ENCODE measurements around the gene NSFL1C. TPM values are rescaled to one million over a fixed set of nuclear protein-coding genes. Genes with fewer than 3 reads are reported as not detected.

The NSFL1C gene
- total RNA-seq, 2 experiments from 2014 or later: 40.2 to 80.0 TPM

DNA sequence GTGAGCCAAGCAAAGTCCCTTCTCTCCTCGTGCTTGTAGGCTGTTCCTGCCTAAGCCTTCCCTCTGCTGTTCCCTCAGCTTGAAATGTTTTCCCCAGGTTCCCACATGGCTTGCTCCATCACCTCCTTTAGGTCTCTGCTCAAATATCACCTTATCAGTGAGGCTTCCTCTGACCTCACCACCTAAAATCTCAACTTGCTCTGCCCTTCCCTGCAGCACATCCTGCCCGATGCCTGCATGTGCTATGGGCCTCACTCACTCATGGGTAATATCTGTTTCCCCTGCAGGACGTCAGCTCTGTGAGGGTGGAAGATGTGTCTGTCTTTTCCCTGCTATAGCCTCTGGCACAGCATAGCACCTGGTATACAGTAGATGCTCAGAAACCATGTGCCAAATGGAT is 43.9 kb downstream of the NSFL1C start:
- intact Hi-C loops (cut with micrococcal nuclease; ENCODE audit: unreplicated experiment): no loop called here

DNA sequence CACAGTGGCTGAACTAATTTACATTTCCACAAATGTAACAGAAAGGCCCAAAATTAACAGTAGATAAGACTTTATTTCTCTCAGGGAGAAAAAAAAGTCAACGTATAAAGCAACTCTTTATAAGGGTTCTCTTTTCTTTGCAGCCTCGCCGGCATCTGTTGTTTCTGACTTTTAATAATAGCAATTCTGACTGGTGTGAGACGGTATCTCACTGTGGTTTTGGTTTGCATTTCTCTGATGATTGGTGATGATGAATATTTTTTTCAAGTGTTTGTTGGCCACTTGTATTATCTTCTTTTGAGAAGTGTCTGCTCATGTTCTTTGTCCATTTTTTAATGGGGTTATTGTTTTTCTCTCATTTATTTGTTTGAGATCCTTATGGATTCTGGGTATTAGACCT is 46.6 kb downstream of the NSFL1C start:
- H3K4me1 ChIP-seq (ENCODE audit: insufficient read depth, low read length, poor library complexity, severe bottlenecking): no peaks in the 10 kb centered on the region
- H3K4me2 ChIP-seq (ENCODE audit: low read length): no peak overlapping the region
- POLR2A ChIA-PET: no interaction called here
- no peaks in the 10 kb centered on the region for H3K36me3 ChIP-seq (ENCODE audit: insufficient read depth, low read length)
- H4K20me1 ChIP-seq (ENCODE audit: insufficient read depth, low read length): no peaks in the 10 kb centered on the region
- intact Hi-C loops (cut with micrococcal nuclease; ENCODE audit: unreplicated experiment): no loop called here
- H3K79me2 ChIP-seq (ENCODE audit: insufficient read depth, low read depth, low read length): no peaks in the 10 kb centered on the region
- peaks cover 15% of the 10 kb centered on the region for H3K9me3 ChIP-seq (ENCODE audit: low read length)
- H2AFZ ChIP-seq (ENCODE audit: low read length): no peak overlapping the region
- CTCF ChIA-PET (ENCODE audit: unreplicated experiment): no interaction called here
- no peaks in the 10 kb centered on the region for H3K9me2 ChIP-seq (ENCODE audit: insufficient read depth, low read length)
- TF ChIP-seq EZH2phosphoT487 (IDR thresholded peaks at IDR 0.05; ENCODE audit: borderline replicate concordance, low read depth, low read length): no peak
- TF ChIP-seq, protein P1, sequence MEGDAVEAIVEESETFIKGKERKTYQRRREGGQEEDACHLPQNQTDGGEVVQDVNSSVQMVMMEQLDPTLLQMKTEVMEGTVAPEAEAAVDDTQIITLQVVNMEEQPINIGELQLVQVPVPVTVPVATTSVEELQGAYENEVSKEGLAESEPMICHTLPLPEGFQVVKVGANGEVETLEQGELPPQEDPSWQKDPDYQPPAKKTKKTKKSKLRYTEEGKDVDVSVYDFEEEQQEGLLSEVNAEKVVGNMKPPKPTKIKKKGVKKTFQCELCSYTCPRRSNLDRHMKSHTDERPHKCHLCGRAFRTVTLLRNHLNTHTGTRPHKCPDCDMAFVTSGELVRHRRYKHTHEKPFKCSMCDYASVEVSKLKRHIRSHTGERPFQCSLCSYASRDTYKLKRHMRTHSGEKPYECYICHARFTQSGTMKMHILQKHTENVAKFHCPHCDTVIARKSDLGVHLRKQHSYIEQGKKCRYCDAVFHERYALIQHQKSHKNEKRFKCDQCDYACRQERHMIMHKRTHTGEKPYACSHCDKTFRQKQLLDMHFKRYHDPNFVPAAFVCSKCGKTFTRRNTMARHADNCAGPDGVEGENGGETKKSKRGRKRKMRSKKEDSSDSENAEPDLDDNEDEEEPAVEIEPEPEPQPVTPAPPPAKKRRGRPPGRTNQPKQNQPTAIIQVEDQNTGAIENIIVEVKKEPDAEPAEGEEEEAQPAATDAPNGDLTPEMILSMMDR (conservative IDR thresholded peaks at IDR 0.05; ENCODE audit: low read length): no peak
- DNase-seq (ENCODE audit: low spot score): no peak
- BruUV-seq (replicated peaks): no TSS peak
- no peak overlapping the region for H3K27ac ChIP-seq (ENCODE audit: low read depth, low read length, poor library complexity, severe bottlenecking)
- no peak overlapping the region for H3K4me3 ChIP-seq (ENCODE audit: low read depth, low read length, poor library complexity, severe bottlenecking)

More for the DNA sequence above, 43.9 kb downstream of the NSFL1C start:
- no peak overlapping the region for H3K4me2 ChIP-seq (ENCODE audit: low read length)
- no TSS peak for BruUV-seq (replicated peaks)
- H3K36me3 ChIP-seq (ENCODE audit: insufficient read depth, low read length): no peaks in the 10 kb centered on the region
- no peaks in the 10 kb centered on the region for H3K79me2 ChIP-seq (ENCODE audit: insufficient read depth, low read depth, low read length)
- H4K20me1 ChIP-seq (ENCODE audit: insufficient read depth, low read length): no peaks in the 10 kb centered on the region
- DNase-seq (ENCODE audit: low spot score): no peak
- no peak overlapping the region for H3K27ac ChIP-seq (ENCODE audit: low read depth, low read length, poor library complexity, severe bottlenecking)
- no peak overlapping the region for H2AFZ ChIP-seq (ENCODE audit: low read length)
- TF ChIP-seq, protein P1 (conservative IDR thresholded peaks at IDR 0.05; ENCODE audit: low read length): no peak
- no peak for TF ChIP-seq EZH2phosphoT487 (IDR thresholded peaks at IDR 0.05; ENCODE audit: borderline replicate concordance, low read depth, low read length)
- peaks cover 15% of the 10 kb centered on the region for H3K9me3 ChIP-seq (ENCODE audit: low read length)
- H3K4me3 ChIP-seq (ENCODE audit: low read depth, low read length, poor library complexity, severe bottlenecking): no peak overlapping the region
- no peaks in the 10 kb centered on the region for H3K9me2 ChIP-seq (ENCODE audit: insufficient read depth, low read length)
- ChIA-PET POLR2A (no interaction called here), CTCF (ENCODE audit: unreplicated experiment) (interaction anchor here (0.6 kb wide), 1 partner anchor 984 kb away, joined by 3 read pairs; no protein-coding TSS in a partner anchor)
- H3K4me1 ChIP-seq (ENCODE audit: insufficient read depth, low read length, poor library complexity, severe bottlenecking): no peaks in the 10 kb centered on the region

DNA sequence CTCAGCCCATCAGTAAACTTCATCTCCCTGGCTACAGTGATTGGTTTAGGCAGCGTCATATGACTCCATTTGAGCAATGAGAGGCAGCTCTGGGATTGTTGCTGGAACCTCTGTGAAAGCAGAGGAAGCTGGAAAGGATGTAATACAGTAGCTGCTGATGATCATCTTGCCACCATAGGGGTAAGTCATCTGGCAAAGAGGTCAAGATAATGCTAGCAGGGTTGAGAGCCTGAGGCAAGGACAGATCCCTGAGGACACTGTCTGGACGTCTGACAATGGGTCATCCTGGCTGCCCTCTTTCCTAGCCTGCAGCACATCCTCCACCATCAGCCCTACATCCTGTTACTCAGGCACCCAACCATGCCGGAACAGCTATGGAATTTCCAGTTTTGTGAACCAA is 48.3 kb downstream of the NSFL1C start:
- POLR2A ChIA-PET: interaction anchor here (0.5 kb wide), 1 partner anchor 30 kb away, joined by 3 read pairs; no protein-coding TSS in a partner anchor
- intact Hi-C loops (cut with micrococcal nuclease; ENCODE audit: unreplicated experiment): no loop called here

More for the DNA sequence above, 48.3 kb downstream of the NSFL1C start:
- no peak overlapping the region for H2AFZ ChIP-seq (ENCODE audit: low read length)
- BruUV-seq (replicated peaks): no TSS peak
- no peaks in the 10 kb centered on the region for H3K9me2 ChIP-seq (ENCODE audit: insufficient read depth, low read length)
- TF ChIP-seq EZH2phosphoT487 (IDR thresholded peaks at IDR 0.05; ENCODE audit: borderline replicate concordance, low read depth, low read length): no peak
- TF ChIP-seq, protein P1 (conservative IDR thresholded peaks at IDR 0.05; ENCODE audit: low read length): no peak
- H3K9me3 ChIP-seq (ENCODE audit: low read length): peaks cover 15% of the 10 kb centered on the region
- H4K20me1 ChIP-seq (ENCODE audit: insufficient read depth, low read length): no peaks in the 10 kb centered on the region
- CTCF ChIA-PET (ENCODE audit: unreplicated experiment): interaction anchor here (0.9 kb wide), 1 partner anchor 16 kb away, joined by 3 read pairs; no protein-coding TSS in a partner anchor
- H3K36me3 ChIP-seq (ENCODE audit: insufficient read depth, low read length): no peaks in the 10 kb centered on the region
- H3K4me1 ChIP-seq (ENCODE audit: insufficient read depth, low read length, poor library complexity, severe bottlenecking): no peaks in the 10 kb centered on the region
- H3K79me2 ChIP-seq (ENCODE audit: insufficient read depth, low read depth, low read length): no peaks in the 10 kb centered on the region
- no peak overlapping the region for H3K27ac ChIP-seq (ENCODE audit: low read depth, low read length, poor library complexity, severe bottlenecking)
- H3K4me2 ChIP-seq (ENCODE audit: low read length): no peak overlapping the region
- H3K4me3 ChIP-seq (ENCODE audit: low read depth, low read length, poor library complexity, severe bottlenecking): no peak overlapping the region
- no peak for DNase-seq (ENCODE audit: low spot score)

Data from OCI-LY7 (cell line).